SJSA1 (cell line): ENCODE measurements around the gene KRTAP3-3. TPM values are rescaled to one million over a fixed set of nuclear protein-coding genes. Genes with fewer than 3 reads are reported as not detected.

ENCODE experiments used
- DNase-seq, 2 experiments: peaks; one replicate each; pipeline ENCODE4 v3.0.0-alpha.2; 2015 to 2020; ENCODE audit warnings: low spot score in 2 of 2, low read depth in 1 of 2
- H3K27ac ChIP-seq: fragments of 250-450 bp; sonication (Bioruptor Pico); 2 replicates; pipeline ENCODE4 v1.5.1; 2020; ENCODE audit warnings: mild to moderate bottlenecking, moderate library complexity
- H3K27me3 ChIP-seq: fragments of 250-450 bp; sonication (Bioruptor Pico); replicated peaks from 2 replicates; pipeline ENCODE4 v1.5.1; 2020; ENCODE audit warnings: mild to moderate bottlenecking, moderate library complexity
- H3K36me3 ChIP-seq: fragments of 250-450 bp; sonication (Bioruptor Pico); 2 replicates; pipeline ENCODE4 v1.5.1; 2020; ENCODE audit warnings: mild to moderate bottlenecking
- H3K4me1 ChIP-seq: fragments of 250-450 bp; sonication (Bioruptor Pico); replicated peaks from 2 replicates; pipeline ENCODE4 v1.6.1; 2021; ENCODE audit warnings: mild to moderate bottlenecking
- H3K4me3 ChIP-seq: fragments of 250-450 bp; sonication (Bioruptor Pico); 2 replicates; pipeline ENCODE4 v1.5.1; 2020; ENCODE audit warnings: mild to moderate bottlenecking
- H3K9me3 ChIP-seq: fragments of 250-450 bp; sonication (Bioruptor Pico); replicated peaks from 2 replicates; pipeline ENCODE4 v1.5.1; 2020; ENCODE audit warnings: mild to moderate bottlenecking
- total RNA-seq: library from RNA; depleted of rRNA; stranded (reverse); fragments of >200 nt; shearing (Covaris generic); gene quantifications from 2 replicates; pipeline ENCODE4 v1.2.3, GENCODE V29; 2014

Gene KRTAP3-3
- total RNA-seq, 1 experiment from 2014 or later = not detected

- H3K9me3 ChIP-seq = no peaks in the 10 kb centered on the region
- H3K4me1 ChIP-seq = no peaks in the 10 kb centered on the region
- H3K4me3 ChIP-seq = no peak overlapping the region
- no peaks in the 10 kb centered on the region for H3K27me3 ChIP-seq
- H3K27ac ChIP-seq = no peak overlapping the region
- no peaks in the 10 kb centered on the region for H3K36me3 ChIP-seq
- DNase-seq = peak in 1 of 2 experiments; percentile 27
Observed at GRCh38 chr17:40963838-40964237, 30.1 kb downstream of the KRTAP3-3 start.

GRCh38 chr17:40962059-40962561 lies 31.9 kb downstream of the KRTAP3-3 start:
- no peak overlapping the region for H3K27ac ChIP-seq
- H3K4me3 ChIP-seq = no peak overlapping the region
- peaks cover 4% of the 10 kb centered on the region for H3K4me1 ChIP-seq
- no peaks in the 10 kb centered on the region for H3K9me3 ChIP-seq
- DNase-seq = no peak
- H3K27me3 ChIP-seq = no peaks in the 10 kb centered on the region
- H3K36me3 ChIP-seq = no peaks in the 10 kb centered on the region

GRCh38 chr17:40961591-40961990 lies 32.4 kb downstream of the KRTAP3-3 start:
- DNase-seq = no peak
- H3K9me3 ChIP-seq = no peaks in the 10 kb centered on the region
- peaks cover 10% of the 10 kb centered on the region for H3K4me1 ChIP-seq
- no peak overlapping the region for H3K27ac ChIP-seq
- no peaks in the 10 kb centered on the region for H3K36me3 ChIP-seq
- no peaks in the 10 kb centered on the region for H3K27me3 ChIP-seq
- H3K4me3 ChIP-seq = no peak overlapping the region

GRCh38 chr17:40960144-40960543 lies 33.8 kb downstream of the KRTAP3-3 start:
- peaks cover 10% of the 10 kb centered on the region for H3K4me1 ChIP-seq
- H3K4me3 ChIP-seq = no peak overlapping the region
- no peak for DNase-seq
- H3K36me3 ChIP-seq = no peaks in the 10 kb centered on the region
- no peak overlapping the region for H3K27ac ChIP-seq
- no peaks in the 10 kb centered on the region for H3K27me3 ChIP-seq
- no peaks in the 10 kb centered on the region for H3K9me3 ChIP-seq

DNA sequence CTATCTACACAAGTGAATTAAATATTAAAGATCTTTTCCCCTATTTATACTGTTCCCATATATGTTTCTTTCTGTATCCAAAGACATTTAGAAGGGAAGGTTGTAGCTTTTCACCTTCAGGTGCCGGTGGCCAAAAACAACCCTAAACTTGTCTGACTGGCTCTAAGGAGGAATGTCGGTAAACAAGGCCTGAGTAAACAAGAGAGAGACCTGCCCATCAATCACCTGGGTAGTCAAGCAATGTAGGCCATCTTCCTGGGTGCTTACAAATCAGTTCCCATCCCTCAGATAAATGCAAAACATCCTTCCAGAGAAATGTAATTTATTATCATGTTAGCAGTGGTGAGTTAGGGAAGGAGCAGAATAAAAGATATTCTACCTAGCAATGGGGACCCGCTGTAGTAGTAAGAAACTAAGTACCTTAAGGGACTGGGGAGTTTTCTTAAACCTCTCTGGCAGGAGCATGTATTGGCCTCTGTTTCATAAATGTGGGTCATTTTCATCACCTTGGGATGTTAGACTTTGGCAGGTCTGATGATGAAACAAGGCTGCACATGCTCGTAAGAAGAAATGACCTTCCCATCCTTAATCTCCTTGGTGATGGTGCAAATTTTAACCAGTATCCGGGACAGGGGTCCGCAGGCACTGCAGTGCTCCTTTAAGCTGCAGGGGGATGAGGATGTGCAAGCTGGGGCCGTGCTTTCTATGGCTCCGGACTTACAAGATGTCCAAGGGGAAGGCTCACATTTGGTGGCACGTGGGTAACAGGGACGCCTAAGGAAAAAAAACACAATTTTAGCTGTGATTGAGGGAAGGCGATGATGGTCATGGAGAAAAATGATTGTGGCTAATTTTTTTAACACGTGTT lies 35.6 kb downstream of the KRTAP3-3 start:
- H3K4me3 ChIP-seq = no peak overlapping the region
- no peaks in the 10 kb centered on the region for H3K27me3 ChIP-seq
- H3K9me3 ChIP-seq = no peaks in the 10 kb centered on the region
- no peak for DNase-seq
- no peak overlapping the region for H3K27ac ChIP-seq
- no peaks in the 10 kb centered on the region for H3K36me3 ChIP-seq
- peaks cover 10% of the 10 kb centered on the region for H3K4me1 ChIP-seq

GRCh38 chr17:40956401-40957254 lies 37.3 kb downstream of the KRTAP3-3 start:
- no peaks in the 10 kb centered on the region for H3K9me3 ChIP-seq
- H3K36me3 ChIP-seq = no peaks in the 10 kb centered on the region
- no peak overlapping the region for H3K27ac ChIP-seq
- no peaks in the 10 kb centered on the region for H3K27me3 ChIP-seq
- no peak overlapping the region for H3K4me3 ChIP-seq
- peaks cover 10% of the 10 kb centered on the region for H3K4me1 ChIP-seq
- no peak for DNase-seq

DNA sequence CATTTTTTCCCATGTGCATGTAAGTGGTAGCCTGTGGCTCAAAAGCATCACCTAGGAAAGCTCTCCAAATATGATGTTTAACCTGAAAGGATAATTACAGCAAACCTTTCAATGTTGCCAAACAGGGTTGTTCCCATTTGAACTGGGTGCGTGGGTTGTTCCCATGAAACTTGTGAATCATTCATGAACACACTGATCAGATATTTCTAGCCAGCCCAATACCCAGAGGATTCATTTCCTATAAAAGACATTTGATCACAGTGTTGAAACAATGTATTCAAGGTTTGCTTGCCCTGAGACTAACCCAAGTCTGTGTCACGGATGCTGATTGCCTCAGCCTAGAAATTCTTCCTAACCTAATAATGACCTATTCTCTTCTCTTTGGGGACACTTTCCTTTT lies 40.1 kb downstream of the KRTAP3-3 start:
- H3K36me3 ChIP-seq = no peaks in the 10 kb centered on the region
- peaks cover 10% of the 10 kb centered on the region for H3K4me1 ChIP-seq
- no peak overlapping the region for H3K27ac ChIP-seq
- H3K27me3 ChIP-seq = no peaks in the 10 kb centered on the region
- H3K9me3 ChIP-seq = no peaks in the 10 kb centered on the region
- no peak for DNase-seq
- H3K4me3 ChIP-seq = no peak overlapping the region

DNA sequence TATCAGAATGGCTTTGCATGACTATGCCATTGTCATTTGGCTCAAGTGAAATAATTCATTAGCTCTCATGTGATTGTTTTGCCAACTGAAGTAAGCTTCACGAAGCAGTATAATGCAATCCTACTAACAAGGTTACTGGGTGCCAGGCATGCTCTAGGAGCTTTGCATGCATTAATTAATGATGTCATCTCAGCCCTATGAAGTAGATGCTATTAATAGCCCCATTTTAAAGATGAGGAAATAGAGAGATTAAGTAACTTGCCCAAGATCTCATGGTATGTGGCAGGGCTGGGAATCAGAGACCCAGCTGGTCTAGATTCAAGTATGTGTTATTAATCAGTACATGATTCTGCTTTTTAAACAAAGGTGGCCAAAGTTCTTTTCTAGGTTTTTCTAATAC lies 41.3 kb downstream of the KRTAP3-3 start:
- no peak for DNase-seq
- H3K4me1 ChIP-seq = peaks cover 10% of the 10 kb centered on the region
- H3K9me3 ChIP-seq = no peaks in the 10 kb centered on the region
- H3K4me3 ChIP-seq = no peak overlapping the region
- no peaks in the 10 kb centered on the region for H3K36me3 ChIP-seq
- no peak overlapping the region for H3K27ac ChIP-seq
- H3K27me3 ChIP-seq = no peaks in the 10 kb centered on the region

DNA sequence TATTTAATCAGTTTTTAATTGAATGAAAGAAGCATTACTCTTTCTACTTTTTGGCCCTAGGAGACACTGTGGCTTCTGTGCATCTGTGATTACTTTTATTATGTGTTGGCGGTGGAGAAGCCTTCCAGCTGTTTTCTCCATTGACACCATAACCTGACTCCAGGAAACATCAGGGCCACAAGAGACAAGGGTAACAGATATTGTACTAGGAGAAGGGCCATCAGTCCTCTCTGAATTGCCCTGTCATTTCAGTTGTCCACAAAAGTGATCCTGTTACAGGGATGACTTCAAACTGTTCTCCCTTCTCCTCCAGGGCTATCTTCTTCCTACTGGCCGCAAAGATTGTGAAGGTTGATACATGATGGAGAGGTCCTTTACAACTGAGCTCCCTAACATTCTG lies 41.8 kb downstream of the KRTAP3-3 start:
- H3K9me3 ChIP-seq = no peaks in the 10 kb centered on the region
- no peak overlapping the region for H3K4me3 ChIP-seq
- no peaks in the 10 kb centered on the region for H3K36me3 ChIP-seq
- H3K27me3 ChIP-seq = no peaks in the 10 kb centered on the region
- no peak overlapping the region for H3K27ac ChIP-seq
- peaks cover 6% of the 10 kb centered on the region for H3K4me1 ChIP-seq
- DNase-seq = no peak

- H3K27ac ChIP-seq = no peak overlapping the region
- no peaks in the 10 kb centered on the region for H3K4me1 ChIP-seq
- no peak overlapping the region for H3K4me3 ChIP-seq
- H3K27me3 ChIP-seq = no peaks in the 10 kb centered on the region
- H3K9me3 ChIP-seq = no peaks in the 10 kb centered on the region
- no peaks in the 10 kb centered on the region for H3K36me3 ChIP-seq
- DNase-seq = no peak
Observed at GRCh38 chr17:40951011-40951622, 42.8 kb downstream of the KRTAP3-3 start.

DNA sequence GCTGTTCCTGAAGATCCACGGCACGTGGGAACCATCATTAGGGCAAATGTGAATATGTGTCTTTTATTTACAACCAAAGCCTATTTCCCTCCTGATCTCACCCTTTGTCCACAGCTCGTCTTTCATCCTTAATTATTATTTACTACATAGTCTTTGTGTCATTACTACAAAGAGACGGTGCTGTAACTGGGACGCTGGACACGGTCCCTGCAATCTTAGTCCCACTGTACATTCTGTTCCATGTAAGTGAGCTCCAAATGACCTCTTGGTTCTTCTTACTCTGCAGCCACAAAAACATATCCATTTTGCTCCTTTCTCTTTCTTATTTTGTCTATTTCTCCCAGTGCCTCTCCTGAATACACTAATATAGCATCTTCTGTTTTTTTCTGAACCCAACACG lies 43.8 kb downstream of the KRTAP3-3 start:
- H3K27me3 ChIP-seq = no peaks in the 10 kb centered on the region
- DNase-seq = no peak

DNA sequence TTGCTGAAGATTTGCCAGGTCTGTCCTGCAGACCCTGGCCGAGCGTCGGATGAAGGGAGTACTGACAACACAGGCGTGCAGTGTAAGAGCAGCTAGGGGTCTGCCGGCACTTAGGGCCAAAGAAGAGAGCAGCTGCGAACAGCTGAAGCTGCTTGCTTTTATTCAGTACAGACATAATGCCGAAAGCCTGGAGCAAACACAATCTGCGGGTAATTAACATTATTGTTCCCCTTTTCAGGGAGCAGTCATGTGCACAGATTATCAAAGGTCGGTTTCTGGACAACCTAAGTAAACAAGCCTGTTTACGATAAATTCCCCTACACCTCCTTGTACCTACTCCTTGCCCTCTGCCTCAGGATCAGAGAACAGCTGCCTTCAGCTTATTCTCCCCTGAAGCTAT lies 44.5 kb downstream of the KRTAP3-3 start:
- no peaks in the 10 kb centered on the region for H3K27me3 ChIP-seq

More for the DNA sequence above, 43.8 kb downstream of the KRTAP3-3 start:
- no peaks in the 10 kb centered on the region for H3K4me1 ChIP-seq
- no peaks in the 10 kb centered on the region for H3K36me3 ChIP-seq
- no peak overlapping the region for H3K4me3 ChIP-seq
- H3K27ac ChIP-seq = no peak overlapping the region
- no peaks in the 10 kb centered on the region for H3K9me3 ChIP-seq

DNA sequence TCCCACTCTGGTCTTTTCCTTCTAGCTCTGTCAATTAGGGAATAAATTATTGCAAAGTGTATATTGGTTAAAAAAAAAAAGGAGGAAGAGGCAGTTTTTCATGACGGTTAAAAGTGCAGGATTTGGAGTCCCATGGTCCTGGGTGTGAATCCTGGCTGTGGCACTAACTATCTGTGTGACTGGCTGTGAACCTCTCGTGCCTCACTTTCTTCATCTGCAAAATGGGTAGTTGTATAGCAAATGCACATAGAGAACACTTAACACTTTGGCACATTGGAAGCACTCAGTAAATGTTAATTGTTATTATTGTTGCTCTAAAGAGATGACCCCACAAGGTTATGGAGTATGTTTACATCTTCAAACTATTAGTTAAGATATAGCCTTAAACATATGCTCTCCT lies 46.0 kb downstream of the KRTAP3-3 start:
- no peak for DNase-seq
- no peak overlapping the region for H3K27ac ChIP-seq
- no peak overlapping the region for H3K4me3 ChIP-seq
- H3K27me3 ChIP-seq = no peaks in the 10 kb centered on the region
- no peaks in the 10 kb centered on the region for H3K36me3 ChIP-seq
- no peaks in the 10 kb centered on the region for H3K4me1 ChIP-seq
- no peaks in the 10 kb centered on the region for H3K9me3 ChIP-seq

More for the DNA sequence above, 44.5 kb downstream of the KRTAP3-3 start:
- H3K4me1 ChIP-seq = no peaks in the 10 kb centered on the region
- no peaks in the 10 kb centered on the region for H3K36me3 ChIP-seq
- DNase-seq = no peak
- H3K9me3 ChIP-seq = no peaks in the 10 kb centered on the region
- H3K4me3 ChIP-seq = no peak overlapping the region
- no peak overlapping the region for H3K27ac ChIP-seq
